T-helper 9 cell (primary cell): ENCODE measurements around the gene PLD5.

Experiments used
- DNase-seq: peaks from one replicate; pipeline ENCODE4 v3.0.0-alpha.2; 2020
- total RNA-seq, 2 donors: gene quantifications; one replicate each; lab custom pipeline; 2026; lab: John Stamatoyannopoulos, UW

The PLD5 gene
- 0 reads per million in 2 donors for total RNA-seq

- no peak for DNase-seq
These were observed at the start of gene PLD5 for GRCh38 chr1:242524571-242525359. Gene PLD5 (minus strand): TSS chr1:242524697.

- DNase-seq = no peak
These were observed 45.4 kb upstream of the PLD5 start for GRCh38 chr1:242569867-242570266.

- no peak for DNase-seq
These were observed 44.2 kb upstream of the PLD5 start for GRCh38 chr1:242568666-242569065.

GRCh38 chr1:242567596-242567995, 43.1 kb upstream of the PLD5 start:
- DNase-seq = no peak

GRCh38 chr1:242556759-242557158, 32.3 kb upstream of the PLD5 start:
- DNase-seq = no peak

GRCh38 chr1:242556276-242556675, 31.8 kb upstream of the PLD5 start:
- no peak for DNase-seq

GRCh38 chr1:242554577-242554976, 30.1 kb upstream of the PLD5 start:
- DNase-seq = no peak

GRCh38 chr1:242546849-242547729, 22.6 kb upstream of the PLD5 start:
- DNase-seq = no peak

GRCh38 chr1:242546441-242546840, 21.9 kb upstream of the PLD5 start:
- no peak for DNase-seq

GRCh38 chr1:242544071-242544470, 19.6 kb upstream of the PLD5 start:
- no peak for DNase-seq

GRCh38 chr1:242542271-242542670, 17.8 kb upstream of the PLD5 start:
- no peak for DNase-seq

GRCh38 chr1:242535986-242536385, 11.5 kb upstream of the PLD5 start:
- no peak for DNase-seq

GRCh38 chr1:242534753-242535152, 10.3 kb upstream of the PLD5 start:
- no peak for DNase-seq

- DNase-seq = no peak
These were observed 6.3 kb upstream of the PLD5 start for GRCh38 chr1:242530761-242531160.

GRCh38 chr1:242525769-242526168, 1.3 kb upstream of the PLD5 start:
- DNase-seq = no peak

- no peak for DNase-seq
These were observed 844 bp upstream of the PLD5 start for GRCh38 chr1:242525360-242525722.

- no peak for DNase-seq
These were observed 552 bp downstream of the PLD5 start for GRCh38 chr1:242523719-242524570.

- DNase-seq = no peak
These were observed 1.3 kb downstream of the PLD5 start for GRCh38 chr1:242522996-242523718.

- DNase-seq = no peak
These were observed 2.1 kb downstream of the PLD5 start for GRCh38 chr1:242522304-242522945.

- DNase-seq = no peak
These were observed 8.9 kb downstream of the PLD5 start for GRCh38 chr1:242515555-242515954.

- no peak for DNase-seq
These were observed 17.8 kb downstream of the PLD5 start for GRCh38 chr1:242506724-242507123.

GRCh38 chr1:242489545-242489944, 35.0 kb downstream of the PLD5 start:
- DNase-seq = no peak
